ENCODE data around the gene STX16.

STX16 gene

DNA sequence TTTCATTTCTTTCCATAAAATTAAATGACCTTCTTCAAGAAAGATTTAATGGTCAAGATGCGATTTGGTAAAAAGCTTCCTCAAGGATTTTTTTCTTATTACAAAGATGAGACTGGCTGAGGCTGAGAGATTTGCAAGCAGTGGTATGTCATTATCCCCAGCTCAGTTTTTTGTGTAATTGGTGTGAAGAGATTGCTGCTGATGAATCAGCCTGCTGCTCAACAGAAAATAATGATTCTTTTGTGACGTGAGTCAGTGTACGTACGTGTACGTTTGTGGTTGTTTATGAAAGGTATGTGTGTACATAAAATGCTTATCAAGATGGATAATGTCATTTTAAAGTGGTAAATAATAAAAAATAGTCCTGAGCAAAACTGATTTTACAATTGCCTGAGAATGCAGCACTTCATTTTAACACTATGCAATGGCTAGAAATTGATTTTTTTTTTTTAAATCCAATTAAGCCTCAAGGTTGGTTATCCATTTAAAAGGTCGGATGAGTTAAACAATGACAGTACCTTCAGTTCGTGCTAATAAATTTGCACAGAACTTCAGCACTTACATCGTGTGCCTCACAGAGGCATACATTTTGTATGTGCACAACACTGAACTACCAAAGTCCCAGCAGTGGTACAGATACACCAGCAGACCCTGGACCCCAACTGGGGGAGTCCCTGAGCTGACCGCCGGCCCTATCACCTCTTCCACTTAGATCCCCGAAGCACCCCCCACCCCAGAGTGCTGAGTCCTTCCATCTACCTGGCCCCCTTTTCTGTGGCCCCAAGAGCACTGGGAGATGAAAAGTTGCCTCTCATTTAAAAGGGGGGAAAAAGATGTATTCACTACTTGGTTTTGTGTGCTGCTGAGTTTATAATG, 31.8 kb downstream of the STX16 start:
- Mint-ChIP-seq H3K27me3 (no peaks in the 10 kb centered on the region), H3K4me3 (no peak overlapping the region), H3K27ac (no peak overlapping the region), H3K4me1 (ENCODE audit: low read depth) (no peaks in the 10 kb centered on the region), H3K36me3 (ENCODE audit: low read depth) (peaks cover 70% of the 10 kb centered on the region), H3K9me3 (no peaks in the 10 kb centered on the region)
- no peak for DNase-seq

DNA sequence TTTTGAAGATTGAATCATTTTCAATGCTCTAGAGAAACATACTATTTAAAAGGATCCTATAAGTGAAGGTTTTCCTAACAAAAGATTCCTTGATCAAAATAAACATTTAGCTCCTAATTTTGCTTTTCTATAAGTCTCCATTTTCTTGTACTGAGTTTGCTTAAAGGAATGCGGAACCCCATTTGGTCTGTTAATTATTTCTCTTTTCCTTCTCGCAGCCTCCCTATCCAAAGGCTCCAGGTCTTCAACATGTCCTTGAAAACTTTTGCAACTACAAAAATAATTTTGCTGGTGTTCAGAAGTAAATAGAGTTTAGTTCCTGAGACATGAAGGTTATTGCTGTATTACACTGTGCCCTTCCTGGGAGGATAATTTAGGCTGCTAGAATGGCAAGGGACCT, 33.2 kb downstream of the STX16 start:
- Mint-ChIP-seq H3K4me1 (ENCODE audit: low read depth) (no peaks in the 10 kb centered on the region), H3K9me3 (no peaks in the 10 kb centered on the region), H3K36me3 (ENCODE audit: low read depth) (peaks cover 64% of the 10 kb centered on the region), H3K27me3 (no peaks in the 10 kb centered on the region), H3K4me3 (no peak overlapping the region), H3K27ac (no peak overlapping the region)
- DNase-seq, result no peak

DNA sequence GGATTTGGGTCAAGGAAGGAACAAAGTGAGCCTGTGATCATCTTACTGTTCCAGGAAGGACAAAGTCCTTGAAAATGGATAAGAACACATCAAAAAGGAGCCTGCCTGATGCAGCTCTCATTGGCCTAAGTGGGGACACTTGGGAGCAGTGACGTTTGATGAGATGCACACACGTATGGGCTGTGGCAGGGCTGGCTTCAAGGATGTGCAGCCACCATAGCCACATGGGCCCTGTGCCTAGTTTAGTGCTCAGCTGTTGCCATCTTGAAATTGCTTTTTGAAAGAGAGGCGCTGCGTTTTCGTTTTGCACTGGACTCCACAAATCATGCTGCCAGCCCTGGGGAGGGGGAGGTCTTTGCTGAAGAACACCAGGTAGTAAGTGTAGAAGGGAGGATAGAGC, 34.9 kb downstream of the STX16 start:
- peaks cover 4% of the 10 kb centered on the region for H3K4me1 Mint-ChIP-seq (ENCODE audit: low read depth)
- no peak overlapping the region for H3K4me3 Mint-ChIP-seq
- H3K9me3 Mint-ChIP-seq, result no peaks in the 10 kb centered on the region
- H3K36me3 Mint-ChIP-seq (ENCODE audit: low read depth), result peaks cover 52% of the 10 kb centered on the region
- no peak overlapping the region for H3K27ac Mint-ChIP-seq
- no peak for DNase-seq
- H3K27me3 Mint-ChIP-seq, result no peaks in the 10 kb centered on the region

- Mint-ChIP-seq H3K4me3 (no peak overlapping the region), H3K27me3 (no peaks in the 10 kb centered on the region), H3K9me3 (no peaks in the 10 kb centered on the region), H3K36me3 (ENCODE audit: low read depth) (peaks cover 37% of the 10 kb centered on the region), H3K27ac (no peak overlapping the region), H3K4me1 (ENCODE audit: low read depth) (peaks cover 12% of the 10 kb centered on the region)
- no peak for DNase-seq
These were observed 37.3 kb downstream of the STX16 start for GRCh38 chr20:58688414-58688813.

- H3K27me3 Mint-ChIP-seq, result no peaks in the 10 kb centered on the region
- no peak for DNase-seq
- peaks cover 16% of the 10 kb centered on the region for H3K4me1 Mint-ChIP-seq (ENCODE audit: low read depth)
- no peak overlapping the region for H3K4me3 Mint-ChIP-seq
- peaks cover 37% of the 10 kb centered on the region for H3K36me3 Mint-ChIP-seq (ENCODE audit: low read depth)
- no peaks in the 10 kb centered on the region for H3K9me3 Mint-ChIP-seq
- H3K27ac Mint-ChIP-seq, result peak overlapping the region; percentile 22
These were observed 37.8 kb downstream of the STX16 start for GRCh38 chr20:58688840-58689239.

GRCh38 chr20:58690396-58691135, 39.5 kb downstream of the STX16 start:
- peaks cover 25% of the 10 kb centered on the region for H3K36me3 Mint-ChIP-seq (ENCODE audit: low read depth)
- peaks cover 20% of the 10 kb centered on the region for H3K4me1 Mint-ChIP-seq (ENCODE audit: low read depth)
- no peak overlapping the region for H3K4me3 Mint-ChIP-seq
- H3K27ac Mint-ChIP-seq, result peak overlapping the region; percentile 44
- no peak for DNase-seq
- no peaks in the 10 kb centered on the region for H3K9me3 Mint-ChIP-seq
- no peaks in the 10 kb centered on the region for H3K27me3 Mint-ChIP-seq

DNA sequence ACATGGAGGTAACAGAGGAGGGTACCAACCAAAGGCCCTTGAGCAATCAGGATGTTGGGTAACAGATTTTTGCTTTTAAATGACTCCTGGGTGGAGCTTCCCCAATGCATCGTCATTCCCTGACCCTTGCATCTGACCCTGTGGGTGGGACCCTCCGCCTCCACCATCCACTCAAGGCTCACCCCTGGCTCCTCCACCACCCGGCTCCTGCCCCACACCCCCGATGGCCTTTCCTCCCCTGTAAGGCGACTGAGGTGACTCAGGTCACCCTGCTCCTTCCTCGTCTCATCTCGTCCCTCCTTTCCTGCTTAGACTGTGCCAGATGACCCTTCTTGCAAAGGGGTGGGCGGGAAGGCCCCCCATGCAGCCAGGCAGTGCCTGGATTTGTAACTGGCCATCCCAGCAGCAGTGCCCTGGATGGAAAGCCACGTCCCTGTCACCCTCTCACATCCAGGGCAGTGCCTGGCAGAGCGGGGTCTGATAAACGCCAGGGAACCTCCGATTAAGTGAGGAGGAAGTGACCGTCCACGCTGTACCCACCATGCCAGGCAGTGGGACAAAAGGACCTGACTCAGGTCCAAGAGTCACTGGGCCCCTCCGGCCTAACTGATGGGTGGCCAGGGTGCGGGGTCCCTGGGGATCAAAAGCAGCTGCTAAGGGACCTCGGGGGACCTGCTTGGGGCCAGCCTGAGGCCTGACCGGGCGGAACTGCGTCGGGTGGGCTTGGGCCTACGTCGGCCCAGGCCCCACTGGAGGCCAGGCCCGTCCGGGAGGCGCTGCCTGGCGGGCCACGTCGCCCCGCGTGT, 40.9 kb downstream of the STX16 start:
- no peaks in the 10 kb centered on the region for H3K27me3 Mint-ChIP-seq
- peak overlapping the region; percentile 53 for H3K4me3 Mint-ChIP-seq
- H3K9me3 Mint-ChIP-seq, result no peaks in the 10 kb centered on the region
- DNase-seq, result no peak
- peaks cover 20% of the 10 kb centered on the region for H3K4me1 Mint-ChIP-seq (ENCODE audit: low read depth)
- H3K36me3 Mint-ChIP-seq (ENCODE audit: low read depth), result peaks cover 19% of the 10 kb centered on the region
- H3K27ac Mint-ChIP-seq, result peak overlapping the region; percentile 82

DNA sequence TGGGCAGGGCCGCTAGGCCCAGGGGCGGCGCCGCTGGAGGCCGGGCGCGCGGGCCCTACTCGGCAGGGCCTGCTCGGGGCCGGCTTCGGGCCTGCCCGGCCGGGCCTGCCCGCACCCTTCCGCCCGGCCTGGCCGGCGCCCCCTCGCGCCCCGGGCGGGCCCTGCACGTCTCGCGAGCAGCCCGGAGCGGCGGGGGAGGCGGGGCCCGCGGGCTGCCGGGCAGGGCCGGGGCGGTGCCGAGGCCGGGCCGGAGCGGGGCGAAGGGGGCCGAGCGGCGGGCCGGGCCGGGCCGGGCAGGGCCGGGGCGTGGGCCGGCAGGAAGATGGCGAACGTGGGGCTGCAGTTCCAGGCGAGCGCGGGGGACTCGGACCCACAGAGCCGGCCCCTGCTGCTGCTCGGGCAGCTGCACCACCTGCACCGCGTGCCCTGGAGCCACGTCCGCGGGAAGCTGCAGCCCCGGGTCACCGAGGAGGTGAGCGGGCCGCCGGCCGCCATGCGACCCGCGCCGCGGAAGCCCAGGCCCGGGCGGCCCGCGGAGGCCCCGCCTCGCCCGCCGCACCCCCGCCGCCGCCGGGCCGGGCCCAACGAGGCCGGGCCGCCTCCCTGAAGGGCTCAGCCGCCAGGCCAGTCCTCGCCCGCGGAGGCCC, 41.6 kb downstream of the STX16 start, which contains the start of gene NPEPL1:
NPEPL1 (plus strand) TSS at position 222 of the 647 bp plus-strand sequence; CDS start at position 323, 101 bp downstream.
- peaks cover 20% of the 10 kb centered on the region for H3K4me1 Mint-ChIP-seq (ENCODE audit: low read depth)
- H3K36me3 Mint-ChIP-seq (ENCODE audit: low read depth), result peaks cover 20% of the 10 kb centered on the region
- H3K27me3 Mint-ChIP-seq, result no peaks in the 10 kb centered on the region
- H3K9me3 Mint-ChIP-seq, result no peaks in the 10 kb centered on the region
- peak; percentile 80 for DNase-seq
- H3K4me3 Mint-ChIP-seq, result peak within 1 kb of the TSS; percentile 66
- H3K27ac Mint-ChIP-seq, result peak within 1 kb of the TSS; percentile 86

DNA sequence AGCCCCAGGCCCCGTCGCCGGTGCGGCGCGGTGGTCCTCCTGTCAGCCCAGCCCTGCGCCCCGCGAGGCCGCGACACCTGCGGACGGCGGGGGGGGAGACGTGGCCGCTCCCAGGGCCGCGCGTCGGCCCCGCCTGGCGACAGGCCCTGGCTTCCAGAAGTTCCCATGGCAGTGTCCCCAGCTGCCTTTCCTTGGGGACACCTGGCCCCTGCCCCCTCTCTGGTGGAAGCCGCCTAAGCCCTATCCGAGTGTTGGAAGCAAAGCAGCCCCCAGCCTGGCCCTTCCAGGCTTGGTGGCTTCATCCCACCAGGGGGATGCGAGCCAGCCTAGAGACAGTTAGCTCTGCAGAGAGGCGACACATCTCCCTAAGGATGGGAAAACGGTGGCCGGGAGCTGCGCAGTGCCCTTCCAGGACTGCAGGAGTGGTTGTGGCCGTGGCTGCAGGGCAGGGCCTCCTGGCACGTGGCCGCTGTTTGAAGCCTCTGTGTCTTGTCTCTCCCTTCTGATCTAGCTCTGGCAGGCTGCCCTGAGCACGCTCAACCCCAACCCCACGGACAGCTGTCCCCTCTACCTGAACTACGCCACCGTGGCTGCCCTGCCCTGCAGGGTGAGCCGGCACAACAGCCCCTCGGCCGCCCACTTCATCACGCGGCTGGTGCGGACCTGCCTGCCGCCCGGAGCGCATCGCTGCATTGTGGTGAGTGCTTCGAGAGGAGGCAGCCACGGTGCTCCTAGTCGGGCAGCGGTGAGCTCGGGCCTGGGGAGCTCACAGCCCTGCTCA, 42.3 kb downstream of the STX16 start:
- peaks cover 20% of the 10 kb centered on the region for H3K4me1 Mint-ChIP-seq (ENCODE audit: low read depth)
- peak overlapping the region; percentile 86 for H3K27ac Mint-ChIP-seq
- DNase-seq, result no peak

DNA sequence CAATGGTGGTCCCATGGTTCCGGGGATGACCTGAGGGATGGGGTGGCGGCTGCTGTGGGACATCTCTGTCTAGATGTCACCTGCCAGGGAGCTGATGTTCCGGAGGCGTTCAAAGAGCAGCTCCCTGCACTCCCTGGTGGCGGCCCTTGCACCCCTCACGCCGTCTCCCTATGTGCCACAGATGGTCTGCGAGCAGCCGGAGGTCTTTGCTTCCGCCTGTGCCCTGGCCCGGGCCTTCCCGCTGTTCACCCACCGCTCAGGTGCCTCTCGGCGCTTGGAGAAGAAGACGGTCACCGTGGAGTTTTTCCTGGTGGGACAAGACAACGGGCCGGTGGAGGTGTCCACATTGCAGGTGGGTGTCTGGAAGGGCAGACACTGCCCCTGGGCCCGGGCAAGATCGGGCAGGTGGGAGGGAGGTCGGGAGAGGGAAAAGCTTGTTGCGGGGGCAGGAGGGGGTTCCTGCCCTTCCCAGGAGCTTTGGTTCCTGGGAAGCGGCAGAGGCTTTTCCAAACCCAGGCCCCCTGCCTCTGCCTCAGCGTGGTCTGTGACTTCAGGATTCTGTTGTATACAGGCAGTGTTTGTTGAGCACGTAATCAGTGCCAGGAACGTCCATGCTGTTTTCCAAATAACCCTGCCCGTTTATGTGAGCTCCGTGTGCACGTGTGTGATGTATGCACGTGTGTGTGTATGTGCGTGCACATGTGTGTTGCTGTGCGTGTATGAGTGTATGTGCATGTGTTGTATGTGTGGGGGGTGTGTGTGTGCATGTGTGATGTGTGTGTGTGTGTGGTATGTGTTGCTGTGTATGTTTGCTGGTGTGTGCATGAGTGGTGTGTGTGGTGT, 43.4 kb downstream of the STX16 start:
- Mint-ChIP-seq H3K27me3 (no peaks in the 10 kb centered on the region), H3K27ac (no peak overlapping the region), H3K4me3 (peak overlapping the region; percentile 35), H3K36me3 (ENCODE audit: low read depth) (peaks cover 30% of the 10 kb centered on the region), H3K4me1 (ENCODE audit: low read depth) (peaks cover 20% of the 10 kb centered on the region), H3K9me3 (no peaks in the 10 kb centered on the region)
- DNase-seq, result peak; percentile 20

More for the DNA sequence above, 42.3 kb downstream of the STX16 start:
- Mint-ChIP-seq H3K36me3 (ENCODE audit: low read depth) (peaks cover 27% of the 10 kb centered on the region), H3K27me3 (no peaks in the 10 kb centered on the region), H3K4me3 (peak overlapping the region; percentile 66), H3K9me3 (no peaks in the 10 kb centered on the region)

DNA sequence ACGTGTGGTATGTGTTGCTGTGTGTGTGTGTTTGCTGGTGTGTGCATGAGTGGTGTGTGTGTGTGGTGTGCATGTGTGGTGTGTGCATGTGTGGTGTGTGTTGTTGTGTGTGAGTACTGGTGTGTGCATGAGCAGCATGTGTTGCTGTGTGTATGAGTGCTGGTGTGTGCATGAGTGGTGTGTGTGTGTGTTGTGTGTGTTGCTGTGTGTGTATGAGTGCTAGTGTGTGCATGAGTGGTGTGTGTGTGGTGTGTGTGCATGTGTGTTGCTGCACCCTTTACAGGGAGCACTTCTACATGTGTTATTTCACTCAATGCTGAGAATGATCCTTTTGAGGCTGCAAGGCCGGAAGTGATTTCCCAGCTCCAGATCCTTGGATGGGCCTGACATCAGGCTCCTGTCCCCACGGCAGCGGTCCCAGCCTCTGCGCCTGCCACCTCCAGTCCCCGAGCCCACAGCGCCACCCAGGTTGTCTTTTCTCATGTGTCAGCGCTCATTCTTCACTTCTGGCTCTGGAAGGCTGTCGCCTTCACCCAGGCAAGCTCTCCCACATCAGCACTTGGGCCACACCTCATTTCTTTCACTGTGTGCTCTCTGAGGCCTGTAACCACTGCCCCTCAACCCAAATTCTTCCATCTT, 44.1 kb downstream of the STX16 start:
- peaks cover 23% of the 10 kb centered on the region for H3K4me1 Mint-ChIP-seq (ENCODE audit: low read depth)
- no peak overlapping the region for H3K27ac Mint-ChIP-seq
- H3K27me3 Mint-ChIP-seq, result no peaks in the 10 kb centered on the region
- peak; percentile 15 for DNase-seq
- H3K4me3 Mint-ChIP-seq, result no peak overlapping the region
- H3K36me3 Mint-ChIP-seq (ENCODE audit: low read depth), result peaks cover 33% of the 10 kb centered on the region
- H3K9me3 Mint-ChIP-seq, result no peaks in the 10 kb centered on the region

GRCh38 chr20:58695895-58696375, 44.9 kb downstream of the STX16 start:
- DNase-seq, result peak; percentile 24
- Mint-ChIP-seq H3K9me3 (no peaks in the 10 kb centered on the region), H3K27me3 (no peaks in the 10 kb centered on the region), H3K4me3 (no peak overlapping the region), H3K27ac (no peak overlapping the region), H3K4me1 (ENCODE audit: low read depth) (peaks cover 25% of the 10 kb centered on the region), H3K36me3 (ENCODE audit: low read depth) (peaks cover 38% of the 10 kb centered on the region)
